AG08396 (cell line): Measurements from ENCODE around the gene POLR2J3.
"Not testable (repeated sequence)": the region's sequence is repeated elsewhere in the genome, so short reads cannot be mapped to it uniquely, and the experiment has no call there.

Experiments used
- DNase-seq: peaks from one replicate; pipeline ENCODE4 v3.0.0; 2012; ENCODE audit warnings: low spot score, mixed read lengths

POLR2J3 gene

GRCh38 chr7:102572261-102573239 is at the start of gene POLR2J3:
TSS of gene POLR2J3 (minus strand) at chr7:102572583. CDS start at chr7:102572521, 62 bp downstream.
- DNase-seq = not testable (repeated sequence)

GRCh38 chr7:102618122-102618521 is 45.7 kb upstream of the POLR2J3 start:
- DNase-seq = not testable (repeated sequence)

GRCh38 chr7:102616507-102617125 is 44.2 kb upstream of the POLR2J3 start, which contains the start of gene RASA4:
TSS of gene RASA4 (minus strand) at chr7:102616756. CDS start at chr7:102616689, 67 bp downstream.
- DNase-seq = not testable (repeated sequence)

GRCh38 chr7:102615930-102616329 is 43.5 kb upstream of the POLR2J3 start:
- DNase-seq = not testable (repeated sequence)

- DNase-seq = not testable (repeated sequence)
Observed at GRCh38 chr7:102614873-102615272, 42.5 kb upstream of the POLR2J3 start.

- not testable (repeated sequence) for DNase-seq
Observed at GRCh38 chr7:102614346-102614697, 41.9 kb upstream of the POLR2J3 start.

- DNase-seq = not testable (repeated sequence)
Observed at GRCh38 chr7:102613575-102614345, 41.4 kb upstream of the POLR2J3 start.

GRCh38 chr7:102611675-102612325 is 39.4 kb upstream of the POLR2J3 start:
- not testable (repeated sequence) for DNase-seq

GRCh38 chr7:102611013-102611674 is 38.8 kb upstream of the POLR2J3 start:
- not testable (repeated sequence) for DNase-seq

- not testable (repeated sequence) for DNase-seq
Observed at GRCh38 chr7:102610441-102610840, 38.1 kb upstream of the POLR2J3 start.

- not testable (repeated sequence) for DNase-seq
Observed at GRCh38 chr7:102609734-102610133, 37.4 kb upstream of the POLR2J3 start.

GRCh38 chr7:102606848-102607247 is 34.5 kb upstream of the POLR2J3 start:
- not testable (repeated sequence) for DNase-seq

- DNase-seq = not testable (repeated sequence)
Observed at GRCh38 chr7:102604431-102605145, 32.2 kb upstream of the POLR2J3 start.

- not testable (repeated sequence) for DNase-seq
Observed at GRCh38 chr7:102602317-102602716, 29.9 kb upstream of the POLR2J3 start.

- DNase-seq = not testable (repeated sequence)
Observed at GRCh38 chr7:102599699-102600098, 27.3 kb upstream of the POLR2J3 start.

GRCh38 chr7:102596036-102596435 is 23.7 kb upstream of the POLR2J3 start:
- not testable (repeated sequence) for DNase-seq

GRCh38 chr7:102593637-102594334 is 21.4 kb upstream of the POLR2J3 start:
- not testable (repeated sequence) for DNase-seq

GRCh38 chr7:102592477-102593019 is 20.2 kb upstream of the POLR2J3 start:
- DNase-seq = not testable (repeated sequence)

GRCh38 chr7:102589857-102590256 is 17.5 kb upstream of the POLR2J3 start:
- DNase-seq = not testable (repeated sequence)
